ENCODE data around the gene CDKN2B-AS1. TPM values are rescaled to one million over a fixed set of nuclear protein-coding genes. Genes with fewer than 3 reads are reported as not detected.

Gene CDKN2B-AS1
- total and polyA plus RNA-seq, 2 of the 13 experiments (the other 11 are each of a cell fraction or from before 2014, with no cell fraction given): 0.64 to 2.3 TPM

GRCh38 chr9:22033012-22033630, 38.5 kb downstream of the CDKN2B-AS1 start:
- TF ChIP-seq ARID5B (CRISPR knock-in tag; IDR thresholded peaks at IDR 0.05) (no peak), ZNF703 (CRISPR knock-in tag; IDR thresholded peaks at IDR 0.05; ENCODE audit: borderline replicate concordance) (no peak), ZNF558 (CRISPR knock-in tag; IDR thresholded peaks at IDR 0.05; ENCODE audit: borderline replicate concordance) (no peak), NFRKB (IDR thresholded peaks at IDR 0.05) (no peak), EEA1 (CRISPR knock-in tag; IDR thresholded peaks at IDR 0.05; ENCODE audit: borderline replicate concordance) (no peak), GMEB2 (CRISPR knock-in tag; IDR thresholded peaks at IDR 0.05; ENCODE audit: low read depth) (no peak)
- TF ChIP-seq, protein P1, sequence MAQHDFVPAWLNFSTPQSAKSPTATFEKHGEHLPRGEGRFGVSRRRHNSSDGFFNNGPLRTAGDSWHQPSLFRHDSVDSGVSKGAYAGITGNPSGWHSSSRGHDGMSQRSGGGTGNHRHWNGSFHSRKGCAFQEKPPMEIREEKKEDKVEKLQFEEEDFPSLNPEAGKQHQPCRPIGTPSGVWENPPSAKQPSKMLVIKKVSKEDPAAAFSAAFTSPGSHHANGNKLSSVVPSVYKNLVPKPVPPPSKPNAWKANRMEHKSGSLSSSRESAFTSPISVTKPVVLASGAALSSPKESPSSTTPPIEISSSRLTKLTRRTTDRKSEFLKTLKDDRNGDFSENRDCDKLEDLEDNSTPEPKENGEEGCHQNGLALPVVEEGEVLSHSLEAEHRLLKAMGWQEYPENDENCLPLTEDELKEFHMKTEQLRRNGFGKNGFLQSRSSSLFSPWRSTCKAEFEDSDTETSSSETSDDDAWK (CRISPR knock-in tag; IDR thresholded peaks at IDR 0.05): no peak
- no TSS peak for BruUV-seq (replicated peaks)
- H4K20me1 ChIP-seq (ENCODE audit: insufficient read depth, low read length): no peaks in the 10 kb centered on the region
- in situ Hi-C loops (cut with HindIII; ENCODE audit: extremely low pct_ligation_motif_present, low pct_unique_long_range_greater_than_20kb): loop anchor here (10.0 kb wide), 1 partner anchor 218 kb away; no protein-coding TSS in a partner anchor
- H3K36me3 ChIP-seq (replicated peaks in 1 of 2; ENCODE audit: control insufficient read depth in 1 of 2, insufficient read depth in 2 of 2, low read length in 2 of 2): no peaks in the 10 kb centered on the region
- H3K4me3 ChIP-seq (replicated peaks in 1 of 3; ENCODE audit: insufficient read depth in 1 of 3, low read depth in 2 of 3, low read length in 3 of 3): no peak overlapping the region
- ChIA-PET CTCF (ENCODE audit: low intra/inter-chr PET ratio, low total read pairs) (no interaction called here), POLR2A (no interaction called here)
- H3K27ac ChIP-seq (ENCODE audit: extremely low read length, insufficient read depth, low read length): no peak overlapping the region
- DNase-seq (ENCODE audit: low spot score): no peak
- no peaks in the 10 kb centered on the region for H3K79me2 ChIP-seq (ENCODE audit: insufficient read depth, low read length)
- FAIRE-seq: no peak
- H3K27me3 ChIP-seq (ENCODE audit: control insufficient read depth in 1 of 2, insufficient read depth in 2 of 2, low read length in 2 of 2): no peaks in the 10 kb centered on the region
- H3K4me1 ChIP-seq (ENCODE audit: insufficient read depth, low read length): peaks cover 6% of the 10 kb centered on the region; the same call in 1 of the 2 replicates
- no peaks in the 10 kb centered on the region for H3K9me3 ChIP-seq (ENCODE audit: low read length)
- H3K9ac ChIP-seq (ENCODE audit: insufficient read depth, low read depth, low read length): no peak overlapping the region
- WGBS (ENCODE audit: low lambda C conversion rate): 26% methylated on average over 8 of the region's 8 CpGs
- intact Hi-C loops (cut with micrococcal nuclease; ENCODE audit: unreplicated experiment): no loop called here
- H3K4me2 ChIP-seq (ENCODE audit: low read depth, low read length): no peak overlapping the region
- no peak overlapping the region for H2AFZ ChIP-seq (ENCODE audit: low read length)
- no peak for ATAC-seq

All from HepG2 (cell line).